BJ (cell line): ENCODE results near the gene SHISAL1. TPM values are rescaled to one million over a fixed set of nuclear protein-coding genes. Genes with fewer than 3 reads are reported as not detected.

Source experiments
- CTCF ChIA-PET: fragments of 350-600 bp; formaldehyde crosslinking; extraction: SDS; loops from one replicate; lab custom pipeline; 2021; ENCODE audit warnings: antibody characterized with exemption, inconsistent platforms; lab: Yijun Ruan, JAX
- POLR2A ChIA-PET: fragments of 300-600 bp; sonication (Branson Sonifier 250); formaldehyde crosslinking; extraction: SDS; loops from one replicate; lab custom pipeline; 2021; ENCODE audit warnings: antibody characterized with exemption; lab: Charles Lee
- DNase-seq: peaks from one replicate; pipeline ENCODE4 v3.0.0-alpha.2; 2011; ENCODE audit warnings: low read depth
- H3K27me3 ChIP-seq: 2 replicates; pipeline ENCODE4 v1.6.0; 2011; ENCODE audit warnings: low read length; ENCODE audit not compliant: control insufficient read depth, insufficient read depth
- H3K36me3 ChIP-seq: 2 replicates; pipeline ENCODE4 v1.5.1; 2011; ENCODE audit warnings: low read length; ENCODE audit not compliant: control insufficient read depth, insufficient read depth
- H3K4me3 ChIP-seq: 2 replicates; pipeline ENCODE4 v1.5.1; 2011; ENCODE audit warnings: low read depth, mild to moderate bottlenecking, control low read depth, low read length
- polyA plus RNA-seq: library from polyadenylated mRNA; depleted of rRNA; stranded (reverse); fragments of >200 nt; gene quantifications from 2 replicates; pipeline ENCODE4 v1.2.3, GENCODE V29; 2011
- TF ChIP-seq, protein P1 (sequence below): IDR thresholded peaks from 2 replicates; pipeline ENCODE4 v1.5.1; 2011; ENCODE audit warnings: low read depth, mild to moderate bottlenecking, control low read depth, inconsistent platforms, low read length, moderate library complexity; ENCODE audit not compliant: insufficient read depth

Gene SHISAL1
- polyA plus RNA-seq, 1 experiment: 0.34 TPM

DNA sequence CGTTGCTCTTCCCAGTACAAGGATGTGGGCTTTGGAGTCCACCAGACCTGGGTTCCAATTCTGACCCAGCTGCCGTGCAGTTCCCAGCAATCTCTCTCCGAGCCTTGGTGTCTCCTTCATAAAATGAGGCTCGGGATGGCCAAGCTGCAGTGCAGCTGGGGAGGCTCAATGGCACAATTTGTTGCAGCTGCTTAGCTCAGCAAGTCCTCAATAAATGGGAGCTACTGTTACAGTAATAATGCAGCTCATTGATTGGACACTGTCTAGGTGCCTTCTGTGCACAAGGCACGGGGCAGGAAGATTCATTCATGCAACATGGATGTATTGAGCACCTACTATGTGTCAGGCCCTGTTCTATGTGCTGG, 37.1 kb downstream of the SHISAL1 start:
- TF ChIP-seq, protein P1, sequence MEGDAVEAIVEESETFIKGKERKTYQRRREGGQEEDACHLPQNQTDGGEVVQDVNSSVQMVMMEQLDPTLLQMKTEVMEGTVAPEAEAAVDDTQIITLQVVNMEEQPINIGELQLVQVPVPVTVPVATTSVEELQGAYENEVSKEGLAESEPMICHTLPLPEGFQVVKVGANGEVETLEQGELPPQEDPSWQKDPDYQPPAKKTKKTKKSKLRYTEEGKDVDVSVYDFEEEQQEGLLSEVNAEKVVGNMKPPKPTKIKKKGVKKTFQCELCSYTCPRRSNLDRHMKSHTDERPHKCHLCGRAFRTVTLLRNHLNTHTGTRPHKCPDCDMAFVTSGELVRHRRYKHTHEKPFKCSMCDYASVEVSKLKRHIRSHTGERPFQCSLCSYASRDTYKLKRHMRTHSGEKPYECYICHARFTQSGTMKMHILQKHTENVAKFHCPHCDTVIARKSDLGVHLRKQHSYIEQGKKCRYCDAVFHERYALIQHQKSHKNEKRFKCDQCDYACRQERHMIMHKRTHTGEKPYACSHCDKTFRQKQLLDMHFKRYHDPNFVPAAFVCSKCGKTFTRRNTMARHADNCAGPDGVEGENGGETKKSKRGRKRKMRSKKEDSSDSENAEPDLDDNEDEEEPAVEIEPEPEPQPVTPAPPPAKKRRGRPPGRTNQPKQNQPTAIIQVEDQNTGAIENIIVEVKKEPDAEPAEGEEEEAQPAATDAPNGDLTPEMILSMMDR: no peak
- H3K4me3 ChIP-seq: no peak overlapping the region
- ChIA-PET CTCF (no interaction called here), POLR2A (no interaction called here)
- no peak for DNase-seq
- H3K36me3 ChIP-seq: no peaks in the 10 kb centered on the region
- H3K27me3 ChIP-seq: no peaks in the 10 kb centered on the region

DNA sequence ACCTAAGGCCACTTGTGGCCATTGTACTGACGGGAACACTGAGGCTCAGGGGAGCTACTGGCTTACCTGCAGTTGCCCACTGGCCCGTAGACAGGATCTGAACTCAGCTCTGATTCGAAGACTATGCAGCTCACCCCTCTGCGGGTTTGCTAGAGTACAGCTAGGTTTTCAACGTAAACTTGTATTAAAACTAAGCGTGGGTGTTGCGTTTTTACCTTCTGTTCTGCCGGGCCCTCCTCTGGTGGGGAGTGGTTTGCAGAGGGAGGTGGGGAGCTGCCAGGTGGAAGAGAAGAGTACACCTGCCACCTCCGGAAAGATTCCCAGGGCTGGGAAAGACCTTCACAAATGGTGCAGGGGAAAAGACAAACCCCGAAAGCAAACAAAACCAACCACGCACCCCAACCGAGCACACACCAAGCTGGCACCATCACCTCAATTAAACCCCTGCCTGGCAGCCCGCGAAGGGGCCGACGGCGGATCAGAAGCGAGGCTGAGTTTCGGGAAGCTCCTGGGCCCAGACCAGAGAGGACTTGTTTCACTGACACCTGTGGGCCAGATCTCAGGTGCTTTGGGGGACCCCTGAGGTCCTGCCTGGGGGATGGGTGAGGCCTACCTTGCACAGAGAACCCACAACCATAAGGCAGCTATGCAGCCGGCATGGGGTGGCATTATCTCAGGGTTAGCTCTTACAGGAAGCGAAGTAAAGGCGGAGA, 37.7 kb downstream of the SHISAL1 start:
- no peak for DNase-seq
- Histone ChIP-seq H3K4me3 (no peak overlapping the region), H3K36me3 (no peaks in the 10 kb centered on the region), H3K27me3 (no peaks in the 10 kb centered on the region)
- CTCF ChIA-PET: no interaction called here
- TF ChIP-seq, protein P1: no peak
- POLR2A ChIA-PET: no interaction called here

DNA sequence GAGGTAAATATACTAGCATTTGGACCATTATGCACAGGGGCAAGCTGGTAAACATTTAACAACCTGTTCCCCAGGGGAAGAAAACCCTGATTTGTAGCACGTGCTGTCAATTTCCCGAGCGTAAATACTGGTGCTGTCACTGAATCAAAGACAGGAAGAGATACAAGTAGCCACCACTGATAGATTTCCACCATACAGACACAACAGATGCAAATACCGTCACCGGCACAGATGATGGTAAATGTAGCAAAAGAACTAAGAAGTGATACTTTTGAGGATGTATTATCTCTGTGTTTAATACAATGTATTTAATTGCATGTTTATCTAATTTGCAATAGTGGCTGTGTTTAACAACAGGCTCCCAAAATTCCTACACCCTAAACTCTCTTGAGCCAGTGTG, 39.6 kb downstream of the SHISAL1 start:
- DNase-seq: no peak
- Histone ChIP-seq H3K36me3 (no peaks in the 10 kb centered on the region), H3K27me3 (no peaks in the 10 kb centered on the region), H3K4me3 (no peak overlapping the region)
- POLR2A ChIA-PET: no interaction called here
- TF ChIP-seq, protein P1: no peak
- CTCF ChIA-PET: no interaction called here

DNA sequence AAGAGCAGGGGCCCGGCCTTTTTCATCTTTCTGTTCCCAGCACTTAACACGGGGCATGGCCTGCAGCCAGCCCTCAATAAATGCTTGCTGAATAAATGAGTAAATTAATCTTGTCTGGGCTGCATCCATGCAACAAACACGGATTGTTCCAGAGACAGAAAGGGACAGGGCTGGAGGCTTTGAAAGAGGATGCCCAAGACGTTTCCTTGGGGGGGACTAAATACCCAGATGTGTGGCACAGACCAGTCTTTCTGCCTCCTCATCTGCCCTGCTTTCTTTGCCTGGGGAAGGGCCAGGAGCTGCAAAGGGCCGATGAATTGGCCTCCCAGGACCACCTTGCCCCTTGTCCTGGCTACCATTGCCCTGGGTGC, 40.4 kb downstream of the SHISAL1 start:
- TF ChIP-seq, protein P1: no peak
- ChIA-PET CTCF (no interaction called here), POLR2A (no interaction called here)
- Histone ChIP-seq H3K27me3 (no peaks in the 10 kb centered on the region), H3K4me3 (no peak overlapping the region), H3K36me3 (no peaks in the 10 kb centered on the region)
- DNase-seq: no peak

DNA sequence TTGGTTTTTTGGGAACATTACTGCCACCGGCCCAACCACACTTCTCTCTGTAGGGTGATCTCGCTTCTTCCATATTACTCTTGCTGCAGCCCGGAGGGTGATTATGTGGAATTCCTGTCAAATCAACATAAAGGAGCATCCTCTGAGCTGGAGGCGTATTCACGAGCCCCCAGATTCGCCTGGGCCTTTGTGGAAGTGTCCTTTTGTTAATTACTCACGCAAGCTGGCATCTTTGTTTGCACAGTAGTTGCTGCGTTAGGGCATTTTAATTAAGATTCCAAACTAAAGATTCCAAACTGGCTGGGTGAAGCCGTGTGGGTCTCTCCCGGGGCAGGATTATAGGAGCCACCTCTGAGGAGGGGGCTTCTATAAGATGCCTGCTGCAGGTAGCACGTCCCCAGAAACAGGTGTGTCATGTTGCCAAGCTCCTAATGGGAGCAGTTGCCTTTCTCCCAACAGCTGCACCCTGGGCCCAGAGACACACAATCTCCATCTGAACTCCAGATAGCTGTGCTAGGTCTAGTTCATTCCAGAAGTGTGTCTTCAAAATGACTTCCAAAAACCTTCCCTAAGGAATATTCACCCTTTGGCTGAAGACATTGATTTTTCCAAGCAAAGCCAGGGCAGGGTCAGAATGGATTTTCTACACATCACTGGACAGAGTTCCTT, 40.9 kb downstream of the SHISAL1 start:
- no peak for DNase-seq
- TF ChIP-seq, protein P1: no peak
- Histone ChIP-seq H3K4me3 (no peak overlapping the region), H3K36me3 (no peaks in the 10 kb centered on the region), H3K27me3 (no peaks in the 10 kb centered on the region)
- ChIA-PET CTCF (no interaction called here), POLR2A (no interaction called here)
